GM21367 (cell line): Measurements from ENCODE around the gene COL8A1.
"Not testable (repeated sequence)": the region's sequence is repeated elsewhere in the genome, so short reads cannot be mapped to it uniquely, and the experiment has no call there.

Source experiments
- ATAC-seq: cut with Tn5 transposase; IDR thresholded peaks from one replicate; pipeline ENCODE4 v1.9.1; 2021; ENCODE audit not compliant: unreplicated experiment

COL8A1 gene

DNA sequence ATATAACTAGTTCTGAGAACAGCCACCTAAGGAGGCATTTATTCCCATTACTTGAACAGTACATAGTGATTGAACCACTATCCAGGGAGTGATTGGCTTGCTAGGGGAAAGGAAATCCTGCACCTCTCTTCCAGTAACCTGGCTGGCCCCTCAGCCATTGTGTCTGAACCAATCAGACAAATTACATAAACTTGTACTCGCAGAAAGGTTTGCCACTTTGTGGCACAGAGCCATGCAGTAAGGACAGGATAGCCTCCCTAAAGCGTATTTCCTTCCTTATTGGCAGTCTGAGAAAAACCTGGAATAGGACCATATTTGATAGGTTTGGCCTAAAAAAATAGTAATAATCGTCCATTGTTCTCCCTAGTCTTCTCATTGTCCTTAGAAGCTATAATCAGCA, 198.3 kb downstream of the COL8A1 start:
- no peak for ATAC-seq

DNA sequence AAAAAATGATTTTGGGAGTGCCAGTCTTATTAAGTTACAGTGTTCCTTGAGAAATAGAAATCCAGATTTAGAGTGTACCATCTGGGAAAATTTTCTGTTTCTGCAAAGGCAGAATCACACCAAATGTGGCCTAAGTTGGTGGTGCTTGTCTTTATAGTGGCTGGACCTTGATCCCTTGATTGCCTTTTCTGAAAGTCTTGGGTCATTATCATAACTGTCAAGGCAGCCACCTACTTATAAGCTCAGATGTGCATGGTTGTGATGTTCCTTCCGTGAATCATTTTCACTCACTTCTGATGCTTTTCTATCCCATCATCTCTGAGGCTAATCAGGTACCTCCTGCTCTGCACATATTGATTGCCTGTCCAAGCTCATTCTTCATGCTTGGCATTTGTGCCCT, 199.3 kb downstream of the COL8A1 start:
- no peak for ATAC-seq

DNA sequence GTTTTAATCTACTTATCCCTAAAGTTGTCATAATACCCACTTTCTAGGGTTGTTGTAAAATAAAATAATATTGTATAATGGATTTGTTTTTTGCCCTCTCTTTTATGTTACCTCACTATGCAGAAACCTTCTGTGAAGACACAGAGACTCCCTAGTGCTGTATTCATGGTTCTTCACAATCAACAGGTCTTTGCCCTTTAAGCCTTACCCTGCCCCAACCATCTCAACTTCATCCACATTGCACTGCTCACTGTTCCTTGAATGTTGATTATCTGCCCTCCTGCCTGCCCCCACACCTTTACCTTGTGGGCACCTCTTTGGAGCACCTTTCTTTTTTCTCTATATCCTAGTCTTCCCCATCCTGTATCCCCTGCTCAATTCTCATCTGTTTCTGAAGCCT, 200.4 kb downstream of the COL8A1 start:
- no peak for ATAC-seq

DNA sequence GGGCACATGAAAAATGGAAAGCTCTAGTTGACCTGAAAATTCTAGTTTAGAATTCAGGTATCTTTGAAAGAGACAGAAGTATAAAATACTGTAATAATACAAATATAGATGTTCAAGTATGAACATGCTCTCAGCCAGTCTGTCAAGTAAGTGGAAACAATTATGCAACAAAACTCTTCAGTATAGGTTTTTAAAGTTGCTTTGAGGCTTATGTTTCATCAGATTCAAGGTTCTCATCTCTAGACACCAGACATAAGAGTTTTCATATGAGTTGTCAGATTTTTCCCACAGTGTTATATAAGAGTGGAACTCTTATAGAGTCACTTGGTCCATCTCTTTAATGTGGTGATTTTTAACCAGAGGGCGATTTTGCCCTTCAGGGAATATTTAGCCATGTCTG, 201.2 kb downstream of the COL8A1 start:
- ATAC-seq: no peak

DNA sequence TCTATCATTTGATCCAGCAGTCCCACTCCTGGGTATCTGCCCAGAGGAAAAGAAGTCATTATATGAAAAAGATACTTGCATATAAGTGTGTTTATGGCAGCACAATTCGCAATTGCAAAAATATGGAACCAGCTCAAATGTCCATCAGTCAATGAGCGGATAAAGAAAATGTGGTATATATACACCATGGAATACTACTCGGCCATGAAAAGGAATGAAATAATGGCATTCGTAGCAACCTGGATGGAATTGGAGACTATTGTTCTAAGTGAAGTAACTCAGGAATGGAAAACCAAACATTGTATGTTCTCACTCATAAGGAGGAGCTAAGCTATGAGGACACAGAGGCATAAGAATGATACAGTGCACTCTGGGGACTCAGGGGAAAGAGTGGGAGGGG, 203.6 kb downstream of the COL8A1 start:
- not testable (repeated sequence) for ATAC-seq

DNA sequence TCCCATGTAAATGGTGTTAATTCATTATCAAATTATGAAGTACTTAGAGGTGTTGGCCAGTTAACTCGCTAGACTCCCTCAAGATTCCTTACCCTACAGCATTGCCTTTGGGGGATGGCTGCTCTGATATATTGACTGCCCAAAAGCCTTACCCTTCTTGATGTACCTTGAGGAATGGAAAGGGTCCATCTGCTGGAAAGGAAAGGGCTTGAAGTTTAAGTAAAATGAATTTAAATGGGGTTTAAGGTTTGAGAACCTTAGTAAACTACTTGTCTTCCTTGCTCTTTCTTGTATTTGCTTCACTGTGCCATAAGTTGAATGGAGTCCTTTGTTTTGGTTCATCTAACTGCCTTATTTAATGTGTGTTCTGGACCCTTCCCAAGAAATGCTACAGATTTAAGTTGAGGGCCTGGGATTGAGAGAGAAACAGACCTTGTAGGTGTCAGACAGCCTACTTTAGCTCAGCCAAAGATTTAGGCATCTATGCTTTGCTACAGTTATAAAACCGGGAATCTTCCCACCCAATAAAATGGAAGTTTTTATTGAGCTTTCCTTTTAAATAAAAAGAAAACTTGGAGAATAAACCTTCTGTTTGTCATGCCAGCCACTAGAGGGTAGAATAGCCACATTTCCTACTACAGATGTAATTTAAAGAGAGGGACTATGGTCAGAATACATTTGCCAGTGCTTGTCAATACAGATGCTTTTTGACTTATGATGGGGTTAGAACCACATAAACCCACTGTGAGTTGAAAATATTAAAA, 204.6 kb downstream of the COL8A1 start:
- no peak for ATAC-seq

DNA sequence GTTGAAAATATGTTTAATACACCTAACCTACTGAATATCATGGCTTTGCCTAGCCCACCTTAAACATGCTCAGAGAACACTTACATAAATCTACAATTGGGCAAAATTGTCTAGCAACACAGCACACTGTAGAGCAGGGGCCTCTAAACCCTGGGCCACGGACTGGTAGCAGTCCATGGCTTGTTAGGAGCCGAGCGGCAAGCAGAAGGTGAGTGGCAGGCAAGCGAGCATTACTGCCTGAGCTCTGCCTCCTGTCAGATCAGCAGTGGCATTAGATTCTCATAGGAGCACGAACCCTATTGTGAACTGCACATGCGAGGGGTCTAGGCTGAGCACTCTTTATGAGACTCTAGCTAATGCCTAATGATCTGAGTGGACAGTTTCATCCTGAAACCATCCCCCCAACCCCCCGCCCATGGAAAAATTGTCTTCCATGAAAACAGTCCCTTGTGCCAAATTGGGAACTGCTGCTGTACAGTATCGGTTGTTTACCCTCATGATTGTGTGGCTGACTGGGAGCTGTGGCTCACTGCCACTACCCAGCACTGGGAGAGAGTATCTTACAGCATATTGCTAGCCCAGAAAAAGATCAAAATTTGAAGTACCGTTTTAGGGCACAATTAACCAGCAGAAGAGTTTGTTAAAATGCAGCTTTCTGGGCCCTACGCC, 205.3 kb downstream of the COL8A1 start:
- no peak for ATAC-seq

DNA sequence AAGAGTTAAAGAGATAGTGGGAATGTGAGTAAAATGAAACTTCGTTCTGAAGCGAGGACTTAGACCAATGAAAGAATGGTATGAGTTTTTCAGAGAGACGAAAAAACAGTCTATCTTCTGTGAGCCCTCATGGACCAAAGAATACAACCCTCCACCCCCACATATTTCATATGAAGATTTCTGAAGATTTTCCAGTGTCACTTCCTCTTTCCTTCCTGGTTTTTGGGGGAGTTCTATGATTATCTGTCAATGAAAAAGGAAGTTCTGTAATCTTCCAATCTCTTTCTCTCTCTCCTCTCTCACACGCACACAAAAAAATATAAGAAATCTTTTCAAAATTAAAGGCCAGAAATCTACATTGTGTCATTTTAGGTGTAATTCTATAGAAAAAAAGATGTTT, 206.9 kb downstream of the COL8A1 start:
- ATAC-seq: no peak

DNA sequence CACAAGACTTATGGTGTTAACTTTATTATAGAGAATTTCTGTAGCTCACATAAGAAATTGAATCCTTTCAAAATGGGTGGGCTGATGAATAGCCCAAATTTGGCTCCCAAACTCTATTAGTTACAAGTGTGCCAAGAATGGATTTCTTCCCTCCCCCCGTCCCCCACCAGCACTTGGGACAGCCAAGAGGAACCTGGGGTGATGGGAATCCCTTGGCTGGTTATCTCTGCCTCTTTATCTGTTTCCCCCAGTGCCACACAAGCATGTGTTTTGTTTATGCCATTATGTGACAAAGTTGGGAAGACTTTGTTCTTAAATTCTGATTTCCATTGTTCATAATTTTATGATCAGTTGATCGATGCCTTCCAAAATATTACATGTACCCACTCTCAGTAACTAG, 207.6 kb downstream of the COL8A1 start:
- no peak for ATAC-seq

DNA sequence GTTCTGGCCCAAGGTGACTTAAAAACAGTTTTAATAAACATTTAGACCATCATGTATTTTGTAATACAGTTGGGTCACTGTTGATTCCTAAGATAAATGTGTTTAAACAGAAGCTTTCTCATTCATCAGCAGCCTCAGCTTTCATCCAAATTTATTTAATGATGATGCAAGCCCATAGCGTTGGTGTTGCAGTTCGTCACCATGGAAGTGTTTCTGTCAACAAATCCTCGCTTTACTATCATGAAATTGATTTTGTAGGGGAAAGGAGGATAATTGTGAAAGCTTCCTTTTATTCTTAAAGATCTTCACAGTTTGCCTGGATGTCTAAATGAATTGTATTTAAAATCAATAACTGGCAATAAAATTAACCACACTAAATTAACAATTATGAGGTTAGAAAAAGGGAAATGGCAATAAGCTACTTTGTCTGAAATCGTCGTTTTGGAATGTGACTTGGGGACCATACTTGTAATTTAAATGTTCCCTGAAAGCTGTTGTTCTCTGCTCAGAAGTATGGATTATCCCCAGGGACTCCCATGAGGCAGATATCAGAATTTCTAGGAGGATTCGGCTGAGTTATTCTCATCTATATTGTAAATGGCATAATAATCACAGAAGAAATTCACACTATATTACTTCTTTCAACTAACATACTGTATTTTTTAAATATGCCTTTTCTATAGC, 208.2 kb downstream of the COL8A1 start:
- ATAC-seq: no peak

DNA sequence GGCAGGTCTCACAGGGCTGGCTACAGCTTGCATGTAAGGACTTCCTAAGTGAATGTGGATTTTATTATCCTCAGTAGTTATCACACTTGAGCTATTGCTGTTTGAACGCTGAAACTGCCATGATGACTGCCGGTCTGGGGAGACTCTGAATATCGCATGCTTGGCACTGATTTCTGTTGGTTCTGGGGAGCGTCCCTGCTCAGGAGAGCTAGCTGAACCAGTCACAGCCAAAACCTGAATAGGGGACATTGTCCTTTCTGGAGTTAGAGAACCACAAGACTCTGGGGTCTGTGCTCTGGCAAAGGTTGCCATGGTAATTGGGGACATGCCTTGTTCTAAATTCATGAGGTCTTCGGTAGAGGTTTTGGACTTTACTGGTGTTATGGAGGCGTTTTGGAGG, 210.0 kb downstream of the COL8A1 start:
- ATAC-seq: no peak
